NCI-H1417 (cell line): ENCODE measurements around the gene GCNT1.
"Not testable (repeated sequence)": the region's sequence is repeated elsewhere in the genome, so short reads cannot be mapped to it uniquely, and the experiment has no call there.

Source experiments
- DNase-seq, 3 experiments: peaks; one replicate each; lab custom pipeline; 2025; lab: John Stamatoyannopoulos, UW

Gene GCNT1

GRCh38 chr9:76490249-76490990 is 31.4 kb downstream of the GCNT1 start:
- no peak for DNase-seq

- not testable (repeated sequence) for DNase-seq
Observed at GRCh38 chr9:76491056-76491455, 32.1 kb downstream of the GCNT1 start.

GRCh38 chr9:76493496-76493895 is 34.5 kb downstream of the GCNT1 start:
- DNase-seq, result not testable (repeated sequence)

GRCh38 chr9:76500061-76500460 is 41.1 kb downstream of the GCNT1 start:
- no peak for DNase-seq

- DNase-seq, result no peak
Observed at GRCh38 chr9:76502746-76503145, 43.8 kb downstream of the GCNT1 start.

- DNase-seq, result no peak
Observed at GRCh38 chr9:76510041-76510440, 51.1 kb downstream of the GCNT1 start.

GRCh38 chr9:76510446-76510845 is 51.5 kb downstream of the GCNT1 start:
- no peak for DNase-seq

- no peak for DNase-seq
Observed at GRCh38 chr9:76512826-76513225, 53.8 kb downstream of the GCNT1 start.

- peak in 1 of 3 experiments; percentile 26 for DNase-seq
Observed at GRCh38 chr9:76516350-76516749, 57.4 kb downstream of the GCNT1 start.

- DNase-seq, result no peak
Observed at GRCh38 chr9:76516871-76517270, 57.9 kb downstream of the GCNT1 start.

- no peak for DNase-seq
Observed at GRCh38 chr9:76519075-76519835, 60.3 kb downstream of the GCNT1 start.

- peak in 1 of 3 experiments; percentile 41 for DNase-seq
Observed at GRCh38 chr9:76521244-76521681, 62.3 kb downstream of the GCNT1 start.

GRCh38 chr9:76521906-76522305 is 62.9 kb downstream of the GCNT1 start:
- DNase-seq, result peak in 2 of 3 experiments; percentile 9 to 75

- DNase-seq, result not testable (repeated sequence)
Observed at GRCh38 chr9:76523617-76524200, 64.7 kb downstream of the GCNT1 start.

- no peak for DNase-seq
Observed at GRCh38 chr9:76525196-76525595, 66.2 kb downstream of the GCNT1 start.

- no peak for DNase-seq
Observed at GRCh38 chr9:76526026-76526425, 67.0 kb downstream of the GCNT1 start.

- DNase-seq, result no peak
Observed at GRCh38 chr9:76528056-76528455, 69.1 kb downstream of the GCNT1 start.

GRCh38 chr9:76528642-76529190 is 69.7 kb downstream of the GCNT1 start:
- no peak for DNase-seq

- no peak for DNase-seq
Observed at GRCh38 chr9:76529653-76530052, 70.7 kb downstream of the GCNT1 start.

GRCh38 chr9:76530458-76531110 is 71.6 kb downstream of the GCNT1 start:
- no peak for DNase-seq

GRCh38 chr9:76531231-76531780 is 72.3 kb downstream of the GCNT1 start:
- no peak for DNase-seq

- not testable (repeated sequence) for DNase-seq
Observed at GRCh38 chr9:76532877-76533276, 73.9 kb downstream of the GCNT1 start.
